Mammary epithelial cell (primary cell): ENCODE data around the gene GCC2.

ENCODE experiments used
- EZH2 ChIP-seq: IDR thresholded peaks from 2 replicates; pipeline ENCODE4 v1.6.1; 2012; ENCODE audit warnings: low read length, inconsistent platforms, borderline replicate concordance
- TF ChIP-seq, protein P1 (sequence below), 2 donors: IDR thresholded peaks in 1 of 2; conservative IDR thresholded peaks in 1 of 2; 2 replicates each; pipeline ENCODE4 v1.5.1; 2011 to 2012; ENCODE audit warnings: inconsistent platforms in 2 of 2, low read length in 2 of 2, mild to moderate bottlenecking in 2 of 2, control low read depth in 1 of 2, low read depth in 1 of 2; ENCODE audit not compliant: insufficient read depth in 1 of 2; ENCODE audit errors: extremely low read depth in 1 of 2

DNA sequence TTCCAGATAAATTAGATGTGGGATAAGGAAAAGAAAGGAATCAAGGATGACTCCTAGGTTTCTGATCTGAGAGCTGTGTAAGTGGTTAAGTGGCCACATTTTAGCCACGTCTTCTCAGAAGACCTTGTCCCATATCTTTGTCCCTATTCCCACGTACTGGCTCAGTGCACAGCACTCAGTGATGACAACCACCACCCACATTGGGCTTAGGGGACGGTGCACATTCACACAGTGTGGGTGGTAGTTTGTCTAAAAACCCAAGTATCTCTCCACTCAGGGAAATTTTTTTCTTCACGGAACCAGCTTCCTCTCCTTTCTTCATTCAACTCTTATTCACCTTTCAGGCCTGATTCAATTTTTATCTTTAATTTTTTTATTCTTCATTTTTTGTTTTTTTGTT, 30.6 kb upstream of the GCC2 start:
- TF ChIP-seq, protein P1, sequence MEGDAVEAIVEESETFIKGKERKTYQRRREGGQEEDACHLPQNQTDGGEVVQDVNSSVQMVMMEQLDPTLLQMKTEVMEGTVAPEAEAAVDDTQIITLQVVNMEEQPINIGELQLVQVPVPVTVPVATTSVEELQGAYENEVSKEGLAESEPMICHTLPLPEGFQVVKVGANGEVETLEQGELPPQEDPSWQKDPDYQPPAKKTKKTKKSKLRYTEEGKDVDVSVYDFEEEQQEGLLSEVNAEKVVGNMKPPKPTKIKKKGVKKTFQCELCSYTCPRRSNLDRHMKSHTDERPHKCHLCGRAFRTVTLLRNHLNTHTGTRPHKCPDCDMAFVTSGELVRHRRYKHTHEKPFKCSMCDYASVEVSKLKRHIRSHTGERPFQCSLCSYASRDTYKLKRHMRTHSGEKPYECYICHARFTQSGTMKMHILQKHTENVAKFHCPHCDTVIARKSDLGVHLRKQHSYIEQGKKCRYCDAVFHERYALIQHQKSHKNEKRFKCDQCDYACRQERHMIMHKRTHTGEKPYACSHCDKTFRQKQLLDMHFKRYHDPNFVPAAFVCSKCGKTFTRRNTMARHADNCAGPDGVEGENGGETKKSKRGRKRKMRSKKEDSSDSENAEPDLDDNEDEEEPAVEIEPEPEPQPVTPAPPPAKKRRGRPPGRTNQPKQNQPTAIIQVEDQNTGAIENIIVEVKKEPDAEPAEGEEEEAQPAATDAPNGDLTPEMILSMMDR (conservative IDR thresholded peaks at IDR 0.05 in 1 of 2, IDR thresholded peaks at IDR 0.05 in 1 of 2; ENCODE audit: extremely low read depth in 1 of 2, insufficient read depth in 1 of 2, low read depth in 1 of 2, low read length in 2 of 2): no peak
- TF ChIP-seq EZH2: no peak
